ENCODE results near the gene PRKCH. TPM values are rescaled to one million over a fixed set of nuclear protein-coding genes. Genes with fewer than 3 reads are reported as not detected.

The PRKCH gene
- total and polyA plus RNA-seq, 9 of the 15 experiments (the other 6 are each of a cell fraction or from before 2014, with no cell fraction given) = 0.61 to 4.4 (median 4.0) TPM

DNA sequence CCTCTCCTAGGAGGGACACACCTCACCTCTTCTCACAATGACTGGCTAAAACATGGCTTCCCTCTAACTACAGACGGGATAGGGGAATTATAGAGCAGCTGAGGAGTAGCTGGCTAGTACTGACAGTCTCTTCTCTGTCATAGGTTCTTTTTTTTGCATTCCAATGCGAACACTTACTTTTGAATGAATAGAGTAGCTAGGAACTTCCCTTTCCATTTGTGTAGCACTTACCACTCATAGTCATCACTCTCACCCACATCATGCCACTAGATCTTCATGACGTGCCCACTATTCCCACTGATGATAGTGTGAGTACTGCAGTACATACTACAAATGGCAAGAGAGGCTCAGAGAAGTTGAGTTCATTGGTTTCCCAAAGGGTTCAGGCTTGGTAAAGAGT, 230.0 kb downstream of the PRKCH start:
- TF ChIP-seq MXI1 (IDR thresholded peaks at IDR 0.05; ENCODE audit: low read depth, low read length) = no peak
- TF ChIP-seq DMBX1 (CRISPR knock-in tag; IDR thresholded peaks at IDR 0.05; ENCODE audit: borderline replicate concordance) = 0 out of 2 replicates have a peak, but pooled peaks have one; percentile 7
- ChIA-PET CTCF (ENCODE audit: low intra/inter-chr PET ratio) (no interaction called here), POLR2A (interaction anchor here (0.8 to 1.1 kb wide), 2 partner anchors 9 to 11 kb away, joined by 3 to 4 read pairs; no protein-coding TSS in a partner anchor)
- FAIRE-seq (no peak), ATAC-seq (no peak), DNase-seq (ENCODE audit: extremely low read depth in 1 of 4, low spot score in 3 of 4) (no peak)
- intact Hi-C loops (cut with micrococcal nuclease) (no loop called here), in situ Hi-C loops (cut with MboI) (no loop called here)
- H3K9ac ChIP-seq (ENCODE audit: insufficient read depth in 1 of 2, low read depth in 2 of 2, low read length in 2 of 2) = no peak overlapping the region
- peaks cover 11 to 25% of the 10 kb centered on the region in 2 experiments; a peak in 4 of 5 replicates for H3K4me1 ChIP-seq (replicated peaks in 1 of 2; ENCODE audit: control insufficient read depth in 2 of 2, insufficient read depth in 2 of 2, low read length in 2 of 2)
- no peak overlapping the region for H3K27ac ChIP-seq (ENCODE audit: extremely low read depth, low read depth, low read length)
- H3K27me3 ChIP-seq (ENCODE audit: control insufficient read depth in 2 of 2, insufficient read depth in 2 of 2, low read length in 2 of 2) = no peaks in the 10 kb centered on the region
- H2AFZ ChIP-seq (ENCODE audit: low read depth, low read length) = peak overlapping the region; percentile 82; the same call in 1 of the 2 replicates
- no peaks in the 10 kb centered on the region for H3K9me1 ChIP-seq (ENCODE audit: control insufficient read depth, insufficient read depth, low read length)
- WGBS (ENCODE audit: insufficient coverage, low coverage, missing lambda C conversion rate) = 76% methylated on average over 3 of the region's 3 CpGs
- BruUV-seq (replicated peaks) = no TSS peak
- H3K36me3 ChIP-seq (ENCODE audit: control insufficient read depth, insufficient read depth, low read length) = no peaks in the 10 kb centered on the region
- H3K4me3 ChIP-seq = no peak overlapping the region
- no peaks in the 10 kb centered on the region for H3K9me3 ChIP-seq (replicated peaks; ENCODE audit: control insufficient read depth, insufficient read depth, low read depth, low read length)
- H3K79me2 ChIP-seq (ENCODE audit: control insufficient read depth, insufficient read depth, low read length) = no peaks in the 10 kb centered on the region
- no peaks in the 10 kb centered on the region for H4K20me1 ChIP-seq (replicated peaks; ENCODE audit: control insufficient read depth, insufficient read depth, low read length)
- H3K4me2 ChIP-seq (ENCODE audit: insufficient read depth, low read length) = no peak overlapping the region

DNA sequence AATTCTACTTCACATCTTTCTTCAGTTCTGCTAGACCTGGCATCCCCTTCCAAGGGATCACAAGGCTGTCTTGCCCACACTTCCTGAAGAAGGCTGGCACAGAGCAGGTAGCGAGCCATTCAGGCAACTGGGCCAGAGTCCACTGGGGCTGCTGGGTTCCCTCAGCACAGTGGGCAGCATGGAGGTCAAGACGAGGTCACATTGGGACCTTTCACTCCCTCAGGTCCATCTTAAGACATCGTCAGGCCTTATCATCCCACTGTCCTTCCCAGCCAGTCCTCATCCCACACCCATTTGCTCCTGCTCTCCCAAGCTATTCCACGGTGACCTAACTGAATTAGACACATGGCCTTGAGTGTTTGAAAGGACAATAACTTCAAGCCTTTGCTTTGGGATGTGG, 230.9 kb downstream of the PRKCH start:
- BruUV-seq (replicated peaks) = no TSS peak
- peak overlapping the region; percentile 82 for H2AFZ ChIP-seq (ENCODE audit: low read depth, low read length)
- no peaks in the 10 kb centered on the region for H4K20me1 ChIP-seq (replicated peaks; ENCODE audit: control insufficient read depth, insufficient read depth, low read length)
- DNase-seq (ENCODE audit: extremely low read depth in 1 of 4, low spot score in 3 of 4) (peak in 1 of 4 experiments; percentile 12), FAIRE-seq (peak; percentile 44), ATAC-seq (no peak)
- H3K9ac ChIP-seq (ENCODE audit: insufficient read depth in 1 of 2, low read depth in 2 of 2, low read length in 2 of 2) = peak overlapping the region in 1 of 2 experiments; percentile 65; a peak in 1 of 4 replicates
- intact Hi-C loops (cut with micrococcal nuclease) = no loop called here
- in situ Hi-C loops (cut with MboI) = no loop called here
- H3K36me3 ChIP-seq (ENCODE audit: control insufficient read depth, insufficient read depth, low read length) = no peaks in the 10 kb centered on the region
- H3K27ac ChIP-seq (ENCODE audit: extremely low read depth, low read depth, low read length) = peak overlapping the region; percentile 81
- no peaks in the 10 kb centered on the region for H3K9me1 ChIP-seq (ENCODE audit: control insufficient read depth, insufficient read depth, low read length)
- WGBS (ENCODE audit: insufficient coverage, low coverage, missing lambda C conversion rate) = 33% methylated on average over 4 of the region's 4 CpGs
- H3K4me2 ChIP-seq (ENCODE audit: insufficient read depth, low read length) = peak overlapping the region; percentile 73
- H3K4me1 ChIP-seq (replicated peaks in 1 of 2; ENCODE audit: control insufficient read depth in 2 of 2, insufficient read depth in 2 of 2, low read length in 2 of 2) = peaks cover 11 to 25% of the 10 kb centered on the region in 2 experiments; a peak in 4 of 5 replicates
- no peaks in the 10 kb centered on the region for H3K79me2 ChIP-seq (ENCODE audit: control insufficient read depth, insufficient read depth, low read length)
- CTCF ChIA-PET (ENCODE audit: low intra/inter-chr PET ratio) = no interaction called here
- H3K27me3 ChIP-seq (ENCODE audit: control insufficient read depth in 2 of 2, insufficient read depth in 2 of 2, low read length in 2 of 2) = no peaks in the 10 kb centered on the region
- no peak overlapping the region for H3K4me3 ChIP-seq
- POLR2A ChIA-PET = interaction anchor here (0.6 to 2.1 kb wide), 5 partner anchors 8 to 67 kb away, joined by 3 to 13 read pairs (median 4); no protein-coding TSS in a partner anchor
- no peaks in the 10 kb centered on the region for H3K9me3 ChIP-seq (replicated peaks; ENCODE audit: control insufficient read depth, insufficient read depth, low read depth, low read length)
- TF ChIP-seq, protein P1, sequence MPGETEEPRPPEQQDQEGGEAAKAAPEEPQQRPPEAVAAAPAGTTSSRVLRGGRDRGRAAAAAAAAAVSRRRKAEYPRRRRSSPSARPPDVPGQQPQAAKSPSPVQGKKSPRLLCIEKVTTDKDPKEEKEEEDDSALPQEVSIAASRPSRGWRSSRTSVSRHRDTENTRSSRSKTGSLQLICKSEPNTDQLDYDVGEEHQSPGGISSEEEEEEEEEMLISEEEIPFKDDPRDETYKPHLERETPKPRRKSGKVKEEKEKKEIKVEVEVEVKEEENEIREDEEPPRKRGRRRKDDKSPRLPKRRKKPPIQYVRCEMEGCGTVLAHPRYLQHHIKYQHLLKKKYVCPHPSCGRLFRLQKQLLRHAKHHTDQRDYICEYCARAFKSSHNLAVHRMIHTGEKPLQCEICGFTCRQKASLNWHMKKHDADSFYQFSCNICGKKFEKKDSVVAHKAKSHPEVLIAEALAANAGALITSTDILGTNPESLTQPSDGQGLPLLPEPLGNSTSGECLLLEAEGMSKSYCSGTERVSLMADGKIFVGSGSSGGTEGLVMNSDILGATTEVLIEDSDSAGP (CRISPR knock-in tag; IDR thresholded peaks at IDR 0.05) = no peak
- TF ChIP-seq DACH1 (IDR thresholded peaks at IDR 0.05; ENCODE audit: partially characterized antibody) = no peak
- no peak for TF ChIP-seq ZNF551 (CRISPR knock-in tag; IDR thresholded peaks at IDR 0.05)
- TF ChIP-seq GTF2A2 (tag; IDR thresholded peaks at IDR 0.05) = 0 out of 2 replicates have a peak, but pooled peaks have one; percentile 20
- TF ChIP-seq, protein P2, sequence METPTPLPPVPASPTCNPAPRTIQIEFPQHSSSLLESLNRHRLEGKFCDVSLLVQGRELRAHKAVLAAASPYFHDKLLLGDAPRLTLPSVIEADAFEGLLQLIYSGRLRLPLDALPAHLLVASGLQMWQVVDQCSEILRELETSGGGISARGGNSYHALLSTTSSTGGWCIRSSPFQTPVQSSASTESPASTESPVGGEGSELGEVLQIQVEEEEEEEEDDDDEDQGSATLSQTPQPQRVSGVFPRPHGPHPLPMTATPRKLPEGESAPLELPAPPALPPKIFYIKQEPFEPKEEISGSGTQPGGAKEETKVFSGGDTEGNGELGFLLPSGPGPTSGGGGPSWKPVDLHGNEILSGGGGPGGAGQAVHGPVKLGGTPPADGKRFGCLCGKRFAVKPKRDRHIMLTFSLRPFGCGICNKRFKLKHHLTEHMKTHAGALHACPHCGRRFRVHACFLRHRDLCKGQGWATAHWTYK (CRISPR knock-in tag; IDR thresholded peaks at IDR 0.05) = peak; percentile 45; the same call in 1 of the 2 replicates
- TF ChIP-seq CBX8 (IDR thresholded peaks at IDR 0.05; ENCODE audit: borderline replicate concordance, extremely low read depth, low read depth, low read length, poor library complexity, severe bottlenecking) = no peak
- peak; percentile 24; the same call in 1 of the 2 replicates for TF ChIP-seq ZBTB17 (CRISPR knock-in tag; IDR thresholded peaks at IDR 0.05)
- TF ChIP-seq NFXL1 (CRISPR knock-in tag; IDR thresholded peaks at IDR 0.05) = 0 out of 2 replicates have a peak, but pooled peaks have one; percentile 14
- TF ChIP-seq ELF1 (tag; IDR thresholded peaks at IDR 0.05) = no peak
